ENCODE measurements around the gene ABLIM3.

The ABLIM3 gene

DNA sequence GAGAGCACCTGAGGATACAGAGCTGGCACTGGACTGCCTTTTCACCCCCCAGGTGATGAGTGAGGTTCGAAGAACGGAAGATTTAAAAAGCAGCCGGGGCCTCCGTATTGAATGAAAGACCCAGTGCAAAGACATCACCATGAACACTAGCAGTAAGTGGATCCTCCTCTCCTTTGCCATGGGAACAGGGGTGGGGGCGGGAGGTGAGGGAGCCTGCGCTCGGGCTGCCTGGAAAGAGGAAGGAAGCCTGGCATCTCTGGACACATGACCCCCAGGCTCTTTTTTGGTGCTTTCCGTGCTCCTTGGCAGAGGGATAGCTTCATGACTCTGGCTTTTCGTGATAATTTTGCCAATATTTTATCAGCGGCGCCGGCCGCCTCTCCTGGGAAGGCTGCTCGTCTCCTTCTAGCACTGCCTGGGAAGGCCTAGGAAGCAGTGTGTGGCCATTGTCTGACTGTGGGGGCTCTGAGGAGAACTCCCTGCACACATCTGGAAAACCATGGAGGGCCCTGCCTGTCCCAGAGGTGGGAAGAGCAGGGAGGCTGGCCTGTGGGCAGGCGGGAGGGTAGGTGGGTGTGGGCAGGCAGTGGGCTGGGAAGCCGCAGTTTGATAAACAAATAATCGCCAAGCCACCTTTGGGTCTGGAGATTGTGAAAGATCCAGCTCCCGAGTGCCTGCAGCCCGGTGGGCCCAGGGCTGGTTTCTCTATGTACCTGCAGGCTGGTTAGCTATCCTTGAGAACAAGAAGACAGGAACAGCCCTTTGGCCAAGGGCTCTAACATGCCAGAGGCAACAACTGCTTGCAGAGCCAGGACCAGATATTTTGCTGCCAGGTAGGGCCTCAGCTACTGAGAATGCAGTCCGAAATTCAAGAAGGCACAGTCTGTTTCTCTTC is 911 bp downstream of the ABLIM3 start:
- DNase-seq (ENCODE audit: low read depth, low spot score): no peak
- Histone ChIP-seq H3K9me3 (ENCODE audit: insufficient read depth, low read length) (no peaks in the 10 kb centered on the region), H3K4me1 (ENCODE audit: insufficient read depth, insufficient read length) (no peaks in the 10 kb centered on the region), H3K27me3 (ENCODE audit: insufficient read depth, insufficient read length) (peaks cover 15% of the 10 kb centered on the region), H3K9ac (ENCODE audit: insufficient read length, low read depth) (peak overlapping the region; percentile 67), H3K36me3 (ENCODE audit: insufficient read depth, insufficient read length, low read length) (no peaks in the 10 kb centered on the region), H3K4me3 (ENCODE audit: insufficient read length, low read depth) (peak overlapping the region; percentile 53)
- no peak for TF ChIP-seq SUZ12 (IDR thresholded peaks at IDR 0.05; ENCODE audit: extremely low read depth, insufficient read depth, insufficient read length)

DNA sequence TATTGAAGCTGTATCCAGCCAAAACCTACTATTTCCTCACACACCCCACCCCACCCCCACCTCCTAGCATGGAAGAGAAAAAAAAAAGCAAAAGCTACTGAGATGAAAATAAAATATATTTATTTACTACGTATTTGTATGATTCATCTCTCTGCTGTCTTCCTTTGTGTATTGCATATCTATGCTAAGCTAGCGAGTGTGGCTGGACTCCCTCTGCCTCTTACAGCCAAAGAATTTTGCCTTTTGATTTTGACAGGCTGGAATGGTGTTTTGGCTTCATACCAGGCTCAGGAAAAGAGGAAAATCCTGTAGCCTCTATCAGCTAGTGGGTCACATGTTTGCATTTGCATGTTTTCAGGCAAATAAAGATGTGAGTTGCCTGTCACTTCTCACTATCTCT is 2.2 kb downstream of the ABLIM3 start:
- DNase-seq (ENCODE audit: low read depth, low spot score): no peak
- no peak for TF ChIP-seq SUZ12 (IDR thresholded peaks at IDR 0.05; ENCODE audit: extremely low read depth, insufficient read depth, insufficient read length)
- no peak for TF ChIP-seq ZNF274 (IDR thresholded peaks at IDR 0.05; ENCODE audit: low read depth, low read length)
- no peak overlapping the region for H3K9ac ChIP-seq (ENCODE audit: insufficient read length, low read depth)
- peaks cover 15% of the 10 kb centered on the region for H3K27me3 ChIP-seq (ENCODE audit: insufficient read depth, insufficient read length)
- H3K4me1 ChIP-seq (ENCODE audit: insufficient read depth, insufficient read length): no peaks in the 10 kb centered on the region
- H3K36me3 ChIP-seq (ENCODE audit: insufficient read depth, insufficient read length, low read length): no peaks in the 10 kb centered on the region
- no peak overlapping the region for H3K4me3 ChIP-seq (ENCODE audit: insufficient read length, low read depth)
- no peaks in the 10 kb centered on the region for H3K9me3 ChIP-seq (ENCODE audit: insufficient read depth, low read length)

DNA sequence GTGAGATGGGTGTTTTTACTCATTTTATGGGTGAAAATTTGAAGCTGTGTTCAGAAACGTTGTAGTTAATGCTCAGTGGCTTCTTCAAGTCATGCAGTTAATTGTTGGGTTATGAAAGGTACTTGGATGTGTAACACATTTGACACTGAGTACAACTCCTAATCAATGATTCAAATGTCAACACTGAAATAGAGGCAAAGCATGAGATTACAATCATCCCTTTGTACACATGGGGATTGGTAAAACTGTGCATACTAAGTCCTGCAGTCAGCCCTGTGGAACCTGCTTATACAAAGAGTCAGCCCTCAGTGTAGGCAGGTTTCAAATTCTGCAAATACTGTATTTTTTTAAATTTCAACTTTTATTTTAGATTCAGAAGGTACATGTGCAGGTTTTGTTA is 3.3 kb downstream of the ABLIM3 start:
- no peak overlapping the region for H3K4me3 ChIP-seq (ENCODE audit: insufficient read length, low read depth)
- no peaks in the 10 kb centered on the region for H3K4me1 ChIP-seq (ENCODE audit: insufficient read depth, insufficient read length)
- peaks cover 15% of the 10 kb centered on the region for H3K27me3 ChIP-seq (ENCODE audit: insufficient read depth, insufficient read length)
- no peak overlapping the region for H3K9ac ChIP-seq (ENCODE audit: insufficient read length, low read depth)
- H3K36me3 ChIP-seq (ENCODE audit: insufficient read depth, insufficient read length, low read length): no peaks in the 10 kb centered on the region
- TF ChIP-seq ZNF274 (IDR thresholded peaks at IDR 0.05; ENCODE audit: low read depth, low read length) (no peak), YY1 (IDR thresholded peaks at IDR 0.05; ENCODE audit: insufficient read depth, insufficient read length) (no peak), SUZ12 (IDR thresholded peaks at IDR 0.05; ENCODE audit: extremely low read depth, insufficient read depth, insufficient read length) (no peak)
- DNase-seq (ENCODE audit: low read depth, low spot score): no peak
- no peaks in the 10 kb centered on the region for H3K9me3 ChIP-seq (ENCODE audit: insufficient read depth, low read length)

DNA sequence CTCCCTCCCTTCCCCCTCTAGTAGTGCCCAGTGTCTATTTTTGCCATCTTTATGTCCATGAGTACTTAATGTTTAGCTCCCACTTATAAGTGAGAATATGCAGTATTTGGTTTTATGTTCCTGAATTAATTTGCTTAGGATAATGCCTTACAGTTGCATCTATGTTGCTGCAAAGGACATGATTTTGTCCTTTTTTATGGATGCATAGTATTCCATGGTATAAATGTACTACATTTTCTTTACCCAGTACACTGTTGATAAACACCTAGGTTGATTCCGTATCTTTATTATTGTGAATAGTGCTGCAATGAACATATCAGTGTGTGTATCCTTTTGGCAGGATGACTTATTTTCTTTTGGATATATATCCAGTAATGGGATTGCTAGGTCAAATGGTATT is 3.8 kb downstream of the ABLIM3 start:
- Histone ChIP-seq H3K27me3 (ENCODE audit: insufficient read depth, insufficient read length) (peaks cover 15% of the 10 kb centered on the region), H3K36me3 (ENCODE audit: insufficient read depth, insufficient read length, low read length) (no peaks in the 10 kb centered on the region), H3K4me3 (ENCODE audit: insufficient read length, low read depth) (no peak overlapping the region), H3K9me3 (ENCODE audit: insufficient read depth, low read length) (no peaks in the 10 kb centered on the region), H3K9ac (ENCODE audit: insufficient read length, low read depth) (no peak overlapping the region), H3K4me1 (ENCODE audit: insufficient read depth, insufficient read length) (no peaks in the 10 kb centered on the region)
- TF ChIP-seq ZNF274 (IDR thresholded peaks at IDR 0.05; ENCODE audit: low read depth, low read length) (no peak), SUZ12 (IDR thresholded peaks at IDR 0.05; ENCODE audit: extremely low read depth, insufficient read depth, insufficient read length) (no peak), YY1 (IDR thresholded peaks at IDR 0.05; ENCODE audit: insufficient read depth, insufficient read length) (no peak)
- no peak for DNase-seq (ENCODE audit: low read depth, low spot score)

DNA sequence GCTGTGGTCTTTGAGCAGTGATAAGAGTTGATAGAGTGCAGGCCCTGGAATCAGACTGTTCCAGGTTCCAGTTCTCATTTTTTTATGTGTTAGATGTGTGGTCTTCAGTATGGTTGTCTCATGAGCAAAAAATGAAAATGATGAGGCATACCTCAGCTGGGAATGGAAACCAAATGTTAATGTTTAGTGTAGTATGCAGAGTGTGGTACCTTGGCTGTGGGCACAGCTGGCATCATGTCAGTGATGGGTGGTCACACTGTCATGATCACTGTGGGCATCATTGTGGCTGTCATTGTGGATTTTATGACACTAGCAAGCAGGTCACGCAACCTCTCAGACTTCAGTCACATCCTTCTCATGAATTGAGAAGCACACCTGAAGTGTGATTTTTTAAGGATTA is 6.4 kb downstream of the ABLIM3 start:
- H3K4me3 ChIP-seq (ENCODE audit: insufficient read length, low read depth): no peak overlapping the region
- TF ChIP-seq ZNF274 (IDR thresholded peaks at IDR 0.05; ENCODE audit: low read depth, low read length) (no peak), YY1 (IDR thresholded peaks at IDR 0.05; ENCODE audit: insufficient read depth, insufficient read length) (no peak), SUZ12 (IDR thresholded peaks at IDR 0.05; ENCODE audit: extremely low read depth, insufficient read depth, insufficient read length) (no peak)
- H3K9me3 ChIP-seq (ENCODE audit: insufficient read depth, low read length): no peaks in the 10 kb centered on the region
- no peaks in the 10 kb centered on the region for H3K36me3 ChIP-seq (ENCODE audit: insufficient read depth, insufficient read length, low read length)
- H3K27me3 ChIP-seq (ENCODE audit: insufficient read depth, insufficient read length): peaks cover 2% of the 10 kb centered on the region
- no peaks in the 10 kb centered on the region for H3K4me1 ChIP-seq (ENCODE audit: insufficient read depth, insufficient read length)
- no peak overlapping the region for H3K9ac ChIP-seq (ENCODE audit: insufficient read length, low read depth)
- DNase-seq (ENCODE audit: low read depth, low spot score): no peak

DNA sequence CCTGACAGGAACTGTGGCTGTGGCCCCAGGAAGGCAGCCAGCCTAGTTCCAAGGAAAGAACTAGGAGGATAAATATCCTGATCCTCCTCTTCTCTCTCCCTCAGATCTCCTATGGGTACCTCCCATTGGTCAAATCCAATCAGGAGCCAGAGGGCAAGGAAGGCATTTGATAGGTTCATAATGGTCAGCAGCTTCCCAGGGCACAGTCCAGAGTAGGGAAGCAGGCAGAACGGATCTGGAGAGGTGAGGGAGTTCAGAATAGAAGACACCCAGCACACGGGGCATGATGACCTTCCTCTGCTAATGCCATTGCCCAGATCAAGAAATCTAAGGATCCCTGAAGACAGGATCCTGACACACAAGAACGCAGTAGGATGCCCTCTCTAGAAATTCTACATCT is 8.6 kb downstream of the ABLIM3 start:
- no peak for TF ChIP-seq ZNF274 (IDR thresholded peaks at IDR 0.05; ENCODE audit: low read depth, low read length)
- Histone ChIP-seq H3K36me3 (ENCODE audit: insufficient read depth, insufficient read length, low read length) (no peaks in the 10 kb centered on the region), H3K9ac (ENCODE audit: insufficient read length, low read depth) (no peak overlapping the region), H3K4me1 (ENCODE audit: insufficient read depth, insufficient read length) (no peaks in the 10 kb centered on the region), H3K9me3 (ENCODE audit: insufficient read depth, low read length) (no peaks in the 10 kb centered on the region), H3K4me3 (ENCODE audit: insufficient read length, low read depth) (no peak overlapping the region), H3K27me3 (ENCODE audit: insufficient read depth, insufficient read length) (no peaks in the 10 kb centered on the region)
- DNase-seq (ENCODE audit: low read depth, low spot score): no peak

DNA sequence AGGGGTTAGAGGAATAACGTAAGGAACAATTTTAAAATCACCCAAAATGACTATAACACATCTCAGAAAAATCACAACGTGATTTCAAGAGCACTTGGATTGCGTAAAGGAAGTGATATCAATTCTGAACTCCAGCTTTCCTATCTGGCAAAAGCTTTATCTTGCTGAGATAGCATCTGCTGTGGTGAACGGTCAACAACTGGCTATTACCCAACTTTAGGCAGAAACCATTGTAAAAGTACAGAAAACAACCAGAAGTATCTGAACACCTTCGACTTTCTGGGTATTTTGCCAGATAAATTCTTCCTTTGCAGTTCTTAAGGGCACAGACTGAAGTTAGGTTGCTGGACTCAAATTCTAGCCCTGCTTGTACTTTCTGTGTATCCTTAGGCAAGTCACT is 9.2 kb downstream of the ABLIM3 start:
- no peaks in the 10 kb centered on the region for H3K36me3 ChIP-seq (ENCODE audit: insufficient read depth, insufficient read length, low read length)
- H3K4me1 ChIP-seq (ENCODE audit: insufficient read depth, insufficient read length): no peaks in the 10 kb centered on the region
- DNase-seq (ENCODE audit: low read depth, low spot score): no peak
- no peaks in the 10 kb centered on the region for H3K9me3 ChIP-seq (ENCODE audit: insufficient read depth, low read length)
- H3K9ac ChIP-seq (ENCODE audit: insufficient read length, low read depth): no peak overlapping the region
- no peaks in the 10 kb centered on the region for H3K27me3 ChIP-seq (ENCODE audit: insufficient read depth, insufficient read length)
- TF ChIP-seq YY1 (IDR thresholded peaks at IDR 0.05; ENCODE audit: insufficient read depth, insufficient read length) (no peak), ZNF274 (IDR thresholded peaks at IDR 0.05; ENCODE audit: low read depth, low read length) (no peak), SUZ12 (IDR thresholded peaks at IDR 0.05; ENCODE audit: extremely low read depth, insufficient read depth, insufficient read length) (no peak)
- no peak overlapping the region for H3K4me3 ChIP-seq (ENCODE audit: insufficient read length, low read depth)
